Activated CD4-positive, alpha-beta T cell treated with anti-CD3 and anti-CD28 coated beads, Interleukin-2, amount 50 U/mL, for 1 hour (primary cell): ENCODE measurements around the gene DYNC2I2.
A peak's percentile ranks its signal among the peaks of the same experiment; 100 is the strongest.
"Not testable (repeated sequence)": the region's sequence is repeated elsewhere in the genome, so short reads cannot be mapped to it uniquely, and the experiment has no call there.

Experiments used
- DNase-seq: peaks from one replicate; pipeline ENCODE4 v3.0.0-alpha.2; 2020

Gene DYNC2I2

GRCh38 chr9:128685636-128686489, 29.2 kb upstream of the DYNC2I2 start:
- no peak for DNase-seq

- peak; percentile 65 for DNase-seq
These were observed 27.9 kb upstream of the DYNC2I2 start for GRCh38 chr9:128684325-128685199.

GRCh38 chr9:128684065-128684324, 27.3 kb upstream of the DYNC2I2 start:
- DNase-seq, result no peak

- DNase-seq, result no peak
These were observed 26.9 kb upstream of the DYNC2I2 start for GRCh38 chr9:128683340-128684064.

- DNase-seq, result no peak
These were observed 21.1 kb upstream of the DYNC2I2 start for GRCh38 chr9:128677794-128678193.

GRCh38 chr9:128675382-128675781, 18.7 kb upstream of the DYNC2I2 start:
- no peak for DNase-seq

GRCh38 chr9:128669786-128670185, 13.1 kb upstream of the DYNC2I2 start:
- DNase-seq, result no peak

GRCh38 chr9:128666481-128666941, 9.9 kb upstream of the DYNC2I2 start:
- not testable (repeated sequence) for DNase-seq

GRCh38 chr9:128657796-128658195, 1.1 kb upstream of the DYNC2I2 start:
- no peak for DNase-seq

- DNase-seq, result no peak
These were observed 677 bp upstream of the DYNC2I2 start for GRCh38 chr9:128657344-128657704.

GRCh38 chr9:128654481-128654880, 2.2 kb downstream of the DYNC2I2 start:
- DNase-seq, result no peak

GRCh38 chr9:128653908-128654307, 2.7 kb downstream of the DYNC2I2 start:
- no peak for DNase-seq

- DNase-seq, result no peak
These were observed 4.8 kb downstream of the DYNC2I2 start for GRCh38 chr9:128651798-128652197.

- peak; percentile 68 for DNase-seq
These were observed 8.4 kb downstream of the DYNC2I2 start for GRCh38 chr9:128648206-128648605.

- DNase-seq, result no peak
These were observed 12.9 kb downstream of the DYNC2I2 start for GRCh38 chr9:128643519-128644300.

GRCh38 chr9:128642675-128643245, 13.9 kb downstream of the DYNC2I2 start:
- no peak for DNase-seq

- no peak for DNase-seq
These were observed 16.0 kb downstream of the DYNC2I2 start for GRCh38 chr9:128640603-128641002.

GRCh38 chr9:128638580-128638979, 18.1 kb downstream of the DYNC2I2 start:
- DNase-seq, result no peak

GRCh38 chr9:128637656-128638055, 19.0 kb downstream of the DYNC2I2 start:
- DNase-seq, result no peak

- DNase-seq, result no peak
These were observed 19.8 kb downstream of the DYNC2I2 start for GRCh38 chr9:128636556-128637530.

GRCh38 chr9:128636024-128636390, 20.6 kb downstream of the DYNC2I2 start:
- no peak for DNase-seq
